ENCODE measurements around the gene TTN.

- TF ChIP-seq EZH2phosphoT487 (IDR thresholded peaks at IDR 0.05; ENCODE audit: borderline replicate concordance, low read length) (no peak), CTCF (conservative IDR thresholded peaks at IDR 0.05; ENCODE audit: low read depth, low read length) (no peak), EZH2 (IDR thresholded peaks at IDR 0.05; ENCODE audit: low read length, unreplicated experiment) (no peak)
Measured at GRCh38 chr2:178592655-178593054, 214.6 kb downstream of the TTN start.

All from PC-3 (cell line).